HEK293 (cell line): ENCODE results near the gene HIVEP2.

Experiments
- CTCF ChIA-PET: fragments of 350-600 bp; formaldehyde crosslinking; extraction: SDS; loops from one replicate; lab custom pipeline; 2021; ENCODE audit warnings: antibody characterized with exemption; lab: Yijun Ruan, JAX
- POLR2A ChIA-PET: fragments of 300-600 bp; formaldehyde crosslinking; extraction: SDS; loops from one replicate; lab custom pipeline; 2020; ENCODE audit warnings: antibody characterized with exemption, inconsistent platforms; lab: Yijun Ruan, JAX
- H3K27ac ChIP-seq: fragments of 200-500 bp; sonication (Bioruptor generic); 2 replicates; pipeline ENCODE4 v1.5.1; 2014; ENCODE audit warnings: low read depth, low read length, control low read depth, inconsistent platforms; ENCODE audit errors: extremely low read depth
- H3K36me3 ChIP-seq, 2 experiments: fragments of 200-500 bp in 1 of 2; sonication (Bioruptor generic) in 1 of 2; 1 replicate in 1 of 2; 2 replicates in 1 of 2; pipeline ENCODE4 v1.5.1; 2014 to 2017; ENCODE audit warnings: inconsistent platforms in 2 of 2, low read length in 2 of 2; ENCODE audit not compliant: control insufficient read depth in 2 of 2, insufficient read depth in 1 of 2
- H3K4me1 ChIP-seq: fragments of 200-500 bp; sonication (Bioruptor generic); 2 replicates; pipeline ENCODE4 v1.5.1; 2014; ENCODE audit warnings: mild to moderate bottlenecking, low read length, inconsistent platforms; ENCODE audit not compliant: control insufficient read depth, insufficient read depth
- H3K4me3 ChIP-seq: 2 replicates; pipeline ENCODE4 v1.5.1; 2011; ENCODE audit warnings: low read depth, mild to moderate bottlenecking, control low read depth, low read length, moderate library complexity
- H3K9me3 ChIP-seq: fragments of 200-500 bp; sonication (Bioruptor generic); 2 replicates; pipeline ENCODE4 v1.5.1; 2014; ENCODE audit warnings: low read depth, low read length, inconsistent platforms; ENCODE audit not compliant: control insufficient read depth, insufficient read depth
- EGR2 ChIP-seq: fragments of 450-650 bp; formaldehyde crosslinking; IDR thresholded peaks from 2 replicates; pipeline ENCODE4 v1.5.1; 2016; ENCODE audit warnings: low read depth, missing biosample characterization, missing genetic modification characterization
- GLIS2 ChIP-seq: fragments of 450-650 bp; formaldehyde crosslinking; IDR thresholded peaks from 2 replicates; pipeline ENCODE4 v1.5.1; 2016; ENCODE audit warnings: missing biosample characterization, missing genetic modification characterization
- KLF10 ChIP-seq: fragments of 450-650 bp; IDR thresholded peaks from 2 replicates; pipeline ENCODE4 v1.5.1; 2018; ENCODE audit warnings: missing biosample characterization, mild to moderate bottlenecking, missing genetic modification characterization
- PRDM6 ChIP-seq: fragments of 450-650 bp; formaldehyde crosslinking; IDR thresholded peaks from 2 replicates; pipeline ENCODE4 v1.5.1; 2017; ENCODE audit warnings: missing biosample characterization, missing genetic modification characterization
- YY2 ChIP-seq: fragments of 450-650 bp; formaldehyde crosslinking; IDR thresholded peaks from 2 replicates; pipeline ENCODE4 v1.5.1; 2016; ENCODE audit warnings: missing biosample characterization, missing genetic modification characterization
- ZBTB1 ChIP-seq: fragments of 450-650 bp; formaldehyde crosslinking; IDR thresholded peaks from 2 replicates; pipeline ENCODE4 v1.5.1; 2016; ENCODE audit warnings: missing biosample characterization, missing genetic modification characterization
- ZBTB17 ChIP-seq: fragments of 450-650 bp; formaldehyde crosslinking; IDR thresholded peaks from 2 replicates; pipeline ENCODE4 v1.5.1; 2016; ENCODE audit warnings: missing biosample characterization, missing genetic modification characterization
- ZIC2 ChIP-seq: fragments of 450-650 bp; formaldehyde crosslinking; IDR thresholded peaks from 2 replicates; pipeline ENCODE4 v1.5.1; 2016; ENCODE audit warnings: missing biosample characterization, missing genetic modification characterization
- ZNF146 ChIP-seq: fragments of 450-650 bp; formaldehyde crosslinking; IDR thresholded peaks from 2 replicates; pipeline ENCODE4 v1.5.1; 2016; ENCODE audit warnings: missing biosample characterization, missing genetic modification characterization
- ZNF19 ChIP-seq: fragments of 450-650 bp; formaldehyde crosslinking; IDR thresholded peaks from 2 replicates; pipeline ENCODE4; 2016; ENCODE audit warnings: missing biosample characterization, missing genetic modification characterization, low read depth
- ZNF341 ChIP-seq: fragments of 450-650 bp; formaldehyde crosslinking; IDR thresholded peaks from 2 replicates; pipeline ENCODE4; 2016; ENCODE audit warnings: low read depth, missing biosample characterization, missing genetic modification characterization
- ZNF398 ChIP-seq: fragments of 450-650 bp; formaldehyde crosslinking; IDR thresholded peaks from 2 replicates; pipeline ENCODE4 v1.5.1; 2017; ENCODE audit warnings: missing biosample characterization, missing genetic modification characterization
- ZNF404 ChIP-seq: fragments of 450-650 bp; formaldehyde crosslinking; IDR thresholded peaks from 2 replicates; pipeline ENCODE4 v1.5.1; 2017; ENCODE audit warnings: missing biosample characterization, missing genetic modification characterization
- ZNF416 ChIP-seq: fragments of 450-650 bp; formaldehyde crosslinking; IDR thresholded peaks from 2 replicates; pipeline ENCODE4 v1.5.1; 2016; ENCODE audit warnings: missing biosample characterization, missing genetic modification characterization
- ZNF473 ChIP-seq: fragments of 450-650 bp; formaldehyde crosslinking; IDR thresholded peaks from 2 replicates; pipeline ENCODE4 v1.5.1; 2017; ENCODE audit warnings: missing biosample characterization, missing genetic modification characterization
- ZNF596 ChIP-seq: fragments of 450-650 bp; IDR thresholded peaks from 2 replicates; pipeline ENCODE4 v1.5.0; 2018; ENCODE audit warnings: missing biosample characterization, mild to moderate bottlenecking, missing genetic modification characterization, moderate library complexity
- ZNF626 ChIP-seq: fragments of 450-650 bp; sonication (Bioruptor Pico); formaldehyde crosslinking; IDR thresholded peaks from 2 replicates; pipeline ENCODE4 v1.5.1; 2018; ENCODE audit warnings: missing biosample characterization, missing genetic modification characterization, inconsistent platforms

HIVEP2 gene

DNA sequence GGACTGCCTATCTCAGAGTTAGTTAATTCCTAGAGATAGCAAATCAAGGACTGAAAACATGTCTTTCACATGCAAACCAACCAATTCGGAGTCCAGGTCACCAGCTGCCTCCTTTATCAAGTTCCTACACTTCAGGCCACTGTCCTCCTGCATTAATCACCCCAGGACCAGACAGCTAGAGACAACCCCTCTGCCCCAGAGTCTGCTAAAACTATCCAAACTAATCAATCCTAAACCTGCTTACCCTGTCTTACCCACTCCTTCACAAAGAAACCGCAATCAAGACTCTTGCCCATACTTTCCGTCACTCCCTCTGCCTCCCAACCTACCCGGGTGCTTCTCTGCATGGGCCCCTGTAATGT, 207.0 kb downstream of the HIVEP2 start:
- Histone ChIP-seq H3K27ac (no peak overlapping the region), H3K9me3 (no peaks in the 10 kb centered on the region), H3K36me3 (no peaks in the 10 kb centered on the region)
- CTCF ChIA-PET = interaction anchor here (0.8 kb wide), 2 partner anchors 8 to 264 kb away, joined by 3 to 5 read pairs; no protein-coding TSS in a partner anchor
- TF ChIP-seq ZBTB17 (tag by site-specific recombination) (no peak), KLF10 (no peak), ZNF404 (no peak), EGR2 (no peak)
- TF ChIP-seq, all 188 proteins: peak for 0
- H3K4me1 ChIP-seq = no peaks in the 10 kb centered on the region
- POLR2A ChIA-PET = no interaction called here
- H3K4me3 ChIP-seq = no peak overlapping the region

DNA sequence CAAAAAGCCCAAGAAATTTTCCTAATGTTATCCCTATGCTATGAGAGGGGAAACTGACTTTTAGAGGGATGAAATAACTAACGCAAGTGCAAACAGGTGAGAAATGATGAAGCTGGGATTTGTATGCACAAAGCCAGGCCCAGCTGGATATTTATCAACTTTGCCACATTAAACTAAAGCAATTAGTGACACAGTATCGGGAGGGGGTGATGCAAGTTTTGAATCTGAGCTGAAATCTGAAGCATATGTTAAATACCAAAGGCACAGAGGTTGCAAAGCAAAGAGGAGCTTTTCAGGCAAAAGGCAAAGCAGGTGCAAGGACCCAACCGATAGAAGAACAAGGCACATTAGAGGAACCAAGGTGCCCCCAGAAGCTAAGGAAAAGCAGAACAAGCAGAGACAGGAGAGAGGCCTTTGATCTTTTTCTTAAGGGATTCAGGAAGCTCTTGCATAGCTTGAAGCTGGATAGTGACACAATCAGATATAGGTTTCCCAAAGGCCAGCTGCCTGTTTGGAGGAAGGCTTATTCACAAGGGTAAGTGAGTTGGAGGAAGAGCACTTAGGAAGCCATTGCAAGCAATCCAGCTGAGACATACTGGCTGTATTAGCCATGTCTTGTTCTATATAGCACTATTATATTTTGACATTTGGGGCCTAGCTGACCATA, 207.5 kb downstream of the HIVEP2 start:
- CTCF ChIA-PET = interaction anchor here (0.7 to 0.8 kb wide), 4 partner anchors 9 to 263 kb away, joined by 3 to 7 read pairs (median 4); no protein-coding TSS in a partner anchor
- POLR2A ChIA-PET = no interaction called here
- TF ChIP-seq ZNF146 = no peak
- TF ChIP-seq ZIC2 (tag by site-specific recombination) = no peak
- TF ChIP-seq ZNF341 (tag by site-specific recombination) = no peak
- TF ChIP-seq YY2 (tag by site-specific recombination) = no peak
- no peak for TF ChIP-seq ZNF596 (tag by site-specific recombination)
- no peak for TF ChIP-seq GLIS2
- TF ChIP-seq ZNF473 (tag by site-specific recombination) = no peak
- TF ChIP-seq ZNF626 (tag by site-specific recombination) = no peak

DNA sequence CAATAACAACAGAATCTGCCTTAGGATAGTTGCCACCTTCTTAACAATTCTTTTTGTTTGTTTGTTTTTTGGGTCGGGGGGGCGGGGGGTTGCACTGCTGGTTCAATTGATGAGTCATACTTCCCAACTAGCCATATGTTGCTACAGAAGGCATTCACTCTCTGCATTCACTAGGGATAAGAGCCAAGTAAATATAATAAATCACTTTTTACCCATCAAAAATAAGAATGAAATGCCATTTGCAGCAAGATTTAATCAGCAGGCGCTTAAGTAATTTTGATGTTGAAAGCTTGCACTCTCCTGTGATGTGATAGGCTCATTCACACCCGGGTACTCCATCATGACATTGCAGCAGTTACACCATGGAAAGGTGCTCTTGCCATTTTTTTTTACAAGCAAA, 209.8 kb downstream of the HIVEP2 start:
- CTCF ChIA-PET = interaction anchor here (0.6 kb wide), 2 partner anchors 9 to 1173 kb away, joined by 3 read pairs; no protein-coding TSS in a partner anchor
- Histone ChIP-seq H3K9me3 (no peaks in the 10 kb centered on the region), H3K27ac (no peak overlapping the region), H3K36me3 (no peaks in the 10 kb centered on the region), H3K4me1 (no peaks in the 10 kb centered on the region), H3K4me3 (no peak overlapping the region)
- POLR2A ChIA-PET = interaction anchor here (0.6 to 0.7 kb wide), 2 partner anchors 589 to 676 kb away, joined by 3 to 5 read pairs; no protein-coding TSS in a partner anchor
- TF ChIP-seq ZNF19 (no peak), PRDM6 (tag by site-specific recombination) (peak; percentile 50; the same call in 1 of the 2 replicates), ZNF398 (tag by site-specific recombination) (peak; percentile 43)

More for the DNA sequence above, 207.5 kb downstream of the HIVEP2 start:
- no peak overlapping the region for H3K27ac ChIP-seq
- H3K36me3 ChIP-seq = no peaks in the 10 kb centered on the region
- no peaks in the 10 kb centered on the region for H3K9me3 ChIP-seq
- no peak overlapping the region for H3K4me3 ChIP-seq
- no peaks in the 10 kb centered on the region for H3K4me1 ChIP-seq

DNA sequence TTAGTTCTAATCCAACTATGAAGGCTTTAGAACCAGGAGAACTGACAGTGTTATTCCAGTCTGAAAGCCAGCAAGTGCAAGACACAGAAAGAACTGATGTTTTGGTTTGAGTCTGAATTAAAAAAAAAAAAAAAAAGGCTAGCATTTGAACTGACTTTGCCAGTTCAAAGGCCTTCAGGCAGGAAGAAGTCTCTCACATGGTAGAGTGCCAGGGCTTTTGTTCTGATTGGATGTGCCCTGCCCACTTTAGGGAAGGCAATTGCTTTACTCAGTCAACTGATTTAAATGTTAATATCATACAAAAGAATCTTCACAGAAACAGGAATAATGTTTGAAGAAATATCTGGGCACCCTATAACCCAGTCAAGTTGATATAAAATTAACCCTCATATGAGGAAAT, 212.2 kb downstream of the HIVEP2 start:
- TF ChIP-seq ZNF416 (tag by site-specific recombination) (peak; percentile 84; the same call in 1 of the 2 replicates), ZBTB1 (tag by site-specific recombination) (no peak)
- TF ChIP-seq, all 188 proteins: peak for 1
- POLR2A ChIA-PET = no interaction called here
- CTCF ChIA-PET = interaction anchor here (0.8 kb wide), 1 partner anchor 14 kb away, joined by 4 read pairs; no protein-coding TSS in a partner anchor

More for the DNA sequence above, 212.2 kb downstream of the HIVEP2 start:
- Histone ChIP-seq H3K9me3 (no peaks in the 10 kb centered on the region), H3K27ac (no peak overlapping the region), H3K4me3 (no peak overlapping the region), H3K4me1 (peaks cover 8% of the 10 kb centered on the region), H3K36me3 (no peaks in the 10 kb centered on the region)
